Hepatocyte (in vitro differentiated cells): ENCODE data around the gene MMD. TPM values are rescaled to one million over a fixed set of nuclear protein-coding genes. Genes with fewer than 3 reads are reported as not detected.

ENCODE experiments used
- DNase-seq: peaks from one replicate; pipeline ENCODE4 v3.0.0-alpha.2; 2016; ENCODE audit warnings: low spot score
- H2AFZ ChIP-seq: fragments of 200-600 bp; sonication (generic); 2 replicates; pipeline ENCODE4 v1.6.0; 2016; ENCODE audit warnings: antibody characterized with exemption, mild to moderate bottlenecking
- H3K27ac ChIP-seq: fragments of 200-600 bp; sonication (generic); 2 replicates; pipeline ENCODE4 v1.5.1; 2016; ENCODE audit warnings: mild to moderate bottlenecking
- H3K27me3 ChIP-seq: fragments of 200-600 bp; sonication (generic); 2 replicates; pipeline ENCODE4 v1.6.1; 2016
- H3K36me3 ChIP-seq: fragments of 200-600 bp; sonication (generic); replicated peaks from 2 replicates; pipeline ENCODE4 v1.5.1; 2016; ENCODE audit warnings: low read depth; ENCODE audit not compliant: insufficient read depth
- H3K4me1 ChIP-seq: fragments of 200-600 bp; sonication (generic); 2 replicates; pipeline ENCODE4 v1.5.1; 2016; ENCODE audit warnings: mild to moderate bottlenecking, moderate library complexity; ENCODE audit not compliant: insufficient read depth
- H3K4me2 ChIP-seq: fragments of 200-600 bp; sonication (generic); 2 replicates; pipeline ENCODE4 v1.6.0; 2016
- H3K4me3 ChIP-seq: fragments of 200-600 bp; sonication (generic); 2 replicates; pipeline ENCODE4 v1.5.1; 2016; ENCODE audit warnings: mild to moderate bottlenecking
- H3K79me2 ChIP-seq: fragments of 200-600 bp; sonication (generic); 2 replicates; pipeline ENCODE4 v1.6.0; 2017; ENCODE audit warnings: mild to moderate bottlenecking
- H3K9me2 ChIP-seq: fragments of 200-600 bp; sonication (generic); replicated peaks from 2 replicates; pipeline ENCODE4 v1.6.0; 2017; ENCODE audit warnings: mild to moderate bottlenecking; ENCODE audit not compliant: insufficient read depth
- H3K9me3 ChIP-seq: fragments of 200-600 bp; sonication (generic); 2 replicates; pipeline ENCODE4 v1.5.1; 2016; ENCODE audit warnings: low read depth, mild to moderate bottlenecking
- H4K20me1 ChIP-seq: fragments of 200-600 bp; sonication (generic); 2 replicates; pipeline ENCODE4 v1.6.0; 2016; ENCODE audit warnings: mild to moderate bottlenecking; ENCODE audit not compliant: insufficient read depth, poor library complexity, severe bottlenecking
- EZH2 ChIP-seq: fragments of 200-600 bp; sonication (generic); IDR thresholded peaks from 2 replicates; pipeline ENCODE4 v1.6.1; 2016; ENCODE audit warnings: antibody characterized with exemption, mild to moderate bottlenecking, borderline replicate concordance
- EZH2phosphoT487 ChIP-seq: fragments of 200-600 bp; sonication (generic); IDR thresholded peaks from one replicate; pipeline ENCODE4 v1.6.1; 2018; ENCODE audit warnings: antibody characterized with exemption, mild to moderate bottlenecking, low read depth, moderate library complexity; ENCODE audit not compliant: unreplicated experiment, severe bottlenecking
- WGBS: methylation state at CpG from one replicate; pipeline ENCODE4 v1.1.6; 2016; ENCODE audit warnings: low lambda C conversion rate; ENCODE audit errors: missing lambda C conversion rate; 5-methylcytosine and 5-hydroxymethylcytosine counted together
- polyA plus RNA-seq: library from polyadenylated mRNA; unstranded; fragments of >200 nt; fragmentation: Nextera tagmentation; extraction: Ambion mirVana; gene quantifications from 2 replicates; pipeline ENCODE4 v1.2.1, GENCODE V29; 2016
- total RNA-seq: library from RNA; depleted of rRNA; stranded (reverse); fragments of >200 nt; gene quantifications from 2 replicates; pipeline ENCODE4 v1.2.3, GENCODE V29; 2014
- TF ChIP-seq, protein P1 (sequence below): fragments of 200-600 bp; sonication (generic); IDR thresholded peaks from 2 replicates; pipeline ENCODE4 v1.5.1; 2016; ENCODE audit warnings: antibody characterized with exemption, mild to moderate bottlenecking; ENCODE audit not compliant: poor library complexity

The MMD gene
- total and polyA plus RNA-seq, 2 experiments from 2014 or later, result 26.9 to 29.5 TPM

DNA sequence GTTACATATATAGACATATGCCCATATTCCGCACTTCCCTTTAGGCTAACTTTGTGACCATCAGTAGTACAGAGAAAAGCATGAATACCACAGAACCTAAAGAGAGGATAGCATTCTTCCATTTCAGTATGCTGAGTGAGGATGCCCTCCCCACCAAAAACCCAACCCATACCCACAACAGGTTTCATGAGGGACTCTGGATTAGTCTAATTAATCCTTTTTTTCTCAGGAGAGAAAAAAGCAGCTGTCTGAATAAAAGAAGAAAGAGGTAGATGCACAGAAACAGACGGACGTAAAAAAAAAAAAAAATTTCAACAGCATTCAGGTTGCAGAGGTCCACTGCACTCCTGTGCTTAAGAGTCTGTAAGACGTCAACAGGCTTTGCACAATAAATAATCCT lies 6.7 kb downstream of the MMD start:
- WGBS, result 89% methylated on average over 4 of the region's 4 CpGs
- Histone ChIP-seq H3K4me2 (no peak overlapping the region), H3K27ac (no peak overlapping the region), H3K4me1 (peaks cover 4% of the 10 kb centered on the region), H3K9me2 (no peaks in the 10 kb centered on the region), H4K20me1 (no peaks in the 10 kb centered on the region), H2AFZ (no peak overlapping the region), H3K4me3 (no peak overlapping the region), H3K9me3 (no peaks in the 10 kb centered on the region), H3K79me2 (peaks cover 60% of the 10 kb centered on the region), H3K36me3 (no peaks in the 10 kb centered on the region), H3K27me3 (no peaks in the 10 kb centered on the region)
- DNase-seq, result no peak
- TF ChIP-seq EZH2 (no peak), EZH2phosphoT487 (no peak)
- TF ChIP-seq, protein P1, sequence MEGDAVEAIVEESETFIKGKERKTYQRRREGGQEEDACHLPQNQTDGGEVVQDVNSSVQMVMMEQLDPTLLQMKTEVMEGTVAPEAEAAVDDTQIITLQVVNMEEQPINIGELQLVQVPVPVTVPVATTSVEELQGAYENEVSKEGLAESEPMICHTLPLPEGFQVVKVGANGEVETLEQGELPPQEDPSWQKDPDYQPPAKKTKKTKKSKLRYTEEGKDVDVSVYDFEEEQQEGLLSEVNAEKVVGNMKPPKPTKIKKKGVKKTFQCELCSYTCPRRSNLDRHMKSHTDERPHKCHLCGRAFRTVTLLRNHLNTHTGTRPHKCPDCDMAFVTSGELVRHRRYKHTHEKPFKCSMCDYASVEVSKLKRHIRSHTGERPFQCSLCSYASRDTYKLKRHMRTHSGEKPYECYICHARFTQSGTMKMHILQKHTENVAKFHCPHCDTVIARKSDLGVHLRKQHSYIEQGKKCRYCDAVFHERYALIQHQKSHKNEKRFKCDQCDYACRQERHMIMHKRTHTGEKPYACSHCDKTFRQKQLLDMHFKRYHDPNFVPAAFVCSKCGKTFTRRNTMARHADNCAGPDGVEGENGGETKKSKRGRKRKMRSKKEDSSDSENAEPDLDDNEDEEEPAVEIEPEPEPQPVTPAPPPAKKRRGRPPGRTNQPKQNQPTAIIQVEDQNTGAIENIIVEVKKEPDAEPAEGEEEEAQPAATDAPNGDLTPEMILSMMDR, result no peak

DNA sequence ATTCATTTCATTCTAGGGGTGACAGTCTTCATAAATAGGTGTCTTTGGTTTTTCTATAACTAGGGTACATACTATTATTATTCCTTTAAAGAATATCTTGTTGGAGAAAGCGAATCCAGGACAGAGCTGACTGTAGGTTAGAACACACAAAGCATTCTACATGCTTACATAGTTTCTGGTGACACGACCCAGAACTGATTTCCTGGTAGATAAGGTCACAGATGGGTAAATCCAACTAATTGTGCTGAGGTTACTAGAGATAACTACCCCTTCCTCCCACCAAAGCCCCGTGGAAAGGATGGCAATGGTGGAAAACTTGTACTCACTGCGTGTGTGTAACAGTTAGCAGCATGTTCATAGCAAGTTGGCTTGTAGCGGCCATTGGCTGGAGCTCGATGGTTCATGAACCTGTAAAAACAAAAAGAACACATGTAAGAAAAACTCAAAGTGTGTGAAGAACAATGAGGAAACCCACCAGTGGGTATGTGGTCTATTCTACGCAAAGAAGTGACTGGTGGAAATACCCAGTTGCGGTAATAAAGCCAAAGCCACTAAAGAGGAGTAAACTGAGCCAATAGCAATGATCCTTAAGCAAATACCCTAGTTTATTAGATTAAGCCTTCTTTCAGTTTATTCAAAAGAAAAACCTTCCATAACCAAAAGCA lies 7.7 kb downstream of the MMD start:
- no peaks in the 10 kb centered on the region for H3K27me3 ChIP-seq
- peaks cover 49% of the 10 kb centered on the region for H3K79me2 ChIP-seq
- no peaks in the 10 kb centered on the region for H4K20me1 ChIP-seq
- H3K9me2 ChIP-seq, result no peaks in the 10 kb centered on the region
- WGBS, result 76% methylated on average over 8 of the region's 8 CpGs
- H2AFZ ChIP-seq, result no peak overlapping the region
- no peak overlapping the region for H3K4me2 ChIP-seq
- no peaks in the 10 kb centered on the region for H3K9me3 ChIP-seq
- no peak overlapping the region for H3K27ac ChIP-seq
- DNase-seq, result no peak
- TF ChIP-seq, protein P1, result no peak
- no peak for TF ChIP-seq EZH2
- no peak for TF ChIP-seq EZH2phosphoT487
- H3K36me3 ChIP-seq, result no peaks in the 10 kb centered on the region
- H3K4me1 ChIP-seq, result peaks cover 6% of the 10 kb centered on the region
- H3K4me3 ChIP-seq, result no peak overlapping the region

DNA sequence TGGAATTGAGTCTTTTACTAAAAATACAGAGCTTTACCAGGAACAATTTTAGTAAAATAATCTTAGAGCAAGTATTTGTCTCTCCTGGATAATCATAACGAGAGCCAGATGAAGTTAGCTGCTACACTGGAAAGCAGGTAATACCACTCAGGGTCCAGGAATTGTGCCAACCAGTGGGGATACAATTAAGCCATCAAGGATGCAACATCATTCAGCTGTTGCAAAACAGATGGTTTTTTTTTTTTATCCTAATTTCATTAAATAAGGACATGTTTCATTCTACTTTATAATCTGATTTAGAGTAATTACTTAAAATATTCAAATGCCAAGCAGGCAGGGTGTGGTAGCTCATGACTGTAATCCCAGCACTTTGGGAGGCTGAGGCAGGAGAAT lies 10.2 kb downstream of the MMD start:
- Histone ChIP-seq H3K27me3 (no peaks in the 10 kb centered on the region), H3K9me3 (no peaks in the 10 kb centered on the region), H3K4me3 (no peak overlapping the region), H3K4me1 (peaks cover 22% of the 10 kb centered on the region), H3K36me3 (no peaks in the 10 kb centered on the region), H4K20me1 (no peaks in the 10 kb centered on the region), H3K27ac (no peak overlapping the region), H3K9me2 (no peaks in the 10 kb centered on the region), H2AFZ (no peak overlapping the region), H3K79me2 (peaks cover 27% of the 10 kb centered on the region), H3K4me2 (no peak overlapping the region)
- DNase-seq, result no peak
- no peak for TF ChIP-seq EZH2phosphoT487
- 86% methylated on average over 1 of the region's 1 CpG for whole genome bisulfite sequencing

DNA sequence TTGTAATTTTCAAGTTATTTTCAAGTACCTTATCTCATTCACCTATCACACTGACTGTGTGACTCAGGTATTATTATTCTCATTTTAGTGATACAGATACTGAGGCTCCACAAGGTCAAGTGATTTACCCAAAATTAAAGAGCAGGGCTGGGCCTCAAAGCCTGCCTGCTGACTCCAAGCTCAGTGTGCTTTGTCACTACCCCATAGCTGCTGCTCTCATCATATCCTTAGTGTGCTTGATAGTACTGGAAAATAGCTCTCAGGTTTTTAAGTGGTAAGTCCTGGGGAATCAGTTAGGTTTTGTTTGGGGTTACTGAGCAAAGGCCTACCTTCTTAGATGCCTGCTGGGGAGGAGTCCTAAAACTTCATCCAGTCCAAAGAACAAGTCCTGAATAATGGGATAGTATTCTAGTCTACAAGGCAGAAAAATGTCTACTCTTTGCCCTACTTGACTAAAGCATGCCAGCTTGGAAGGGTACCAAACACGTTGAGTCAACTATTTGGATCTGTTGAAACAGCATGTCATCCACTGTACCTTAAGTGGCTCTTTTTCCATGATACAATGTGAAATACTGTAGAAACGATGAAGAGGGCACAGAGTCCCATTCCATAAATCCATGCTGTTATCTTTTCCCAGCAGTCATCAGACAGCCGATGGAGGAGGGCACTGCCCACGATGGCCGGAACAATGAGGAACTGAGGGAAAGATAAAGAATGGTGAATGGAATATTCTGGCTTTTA lies 10.7 kb downstream of the MMD start:
- Histone ChIP-seq H3K36me3 (no peaks in the 10 kb centered on the region), H3K27me3 (no peaks in the 10 kb centered on the region)
- TF ChIP-seq, protein P1, result no peak
- TF ChIP-seq EZH2phosphoT487, result no peak
- no peak for TF ChIP-seq EZH2

More for the DNA sequence above, 10.7 kb downstream of the MMD start:
- WGBS, result 95% methylated on average over 5 of the region's 5 CpGs
- Histone ChIP-seq H3K4me1 (peaks cover 22% of the 10 kb centered on the region), H3K27ac (no peak overlapping the region), H3K4me3 (no peak overlapping the region), H2AFZ (no peak overlapping the region), H3K4me2 (no peak overlapping the region), H4K20me1 (no peaks in the 10 kb centered on the region), H3K9me3 (no peaks in the 10 kb centered on the region), H3K79me2 (peaks cover 21% of the 10 kb centered on the region), H3K9me2 (no peaks in the 10 kb centered on the region)
- no peak for DNase-seq
